ENCODE results near the gene G6PC3.

DNA sequence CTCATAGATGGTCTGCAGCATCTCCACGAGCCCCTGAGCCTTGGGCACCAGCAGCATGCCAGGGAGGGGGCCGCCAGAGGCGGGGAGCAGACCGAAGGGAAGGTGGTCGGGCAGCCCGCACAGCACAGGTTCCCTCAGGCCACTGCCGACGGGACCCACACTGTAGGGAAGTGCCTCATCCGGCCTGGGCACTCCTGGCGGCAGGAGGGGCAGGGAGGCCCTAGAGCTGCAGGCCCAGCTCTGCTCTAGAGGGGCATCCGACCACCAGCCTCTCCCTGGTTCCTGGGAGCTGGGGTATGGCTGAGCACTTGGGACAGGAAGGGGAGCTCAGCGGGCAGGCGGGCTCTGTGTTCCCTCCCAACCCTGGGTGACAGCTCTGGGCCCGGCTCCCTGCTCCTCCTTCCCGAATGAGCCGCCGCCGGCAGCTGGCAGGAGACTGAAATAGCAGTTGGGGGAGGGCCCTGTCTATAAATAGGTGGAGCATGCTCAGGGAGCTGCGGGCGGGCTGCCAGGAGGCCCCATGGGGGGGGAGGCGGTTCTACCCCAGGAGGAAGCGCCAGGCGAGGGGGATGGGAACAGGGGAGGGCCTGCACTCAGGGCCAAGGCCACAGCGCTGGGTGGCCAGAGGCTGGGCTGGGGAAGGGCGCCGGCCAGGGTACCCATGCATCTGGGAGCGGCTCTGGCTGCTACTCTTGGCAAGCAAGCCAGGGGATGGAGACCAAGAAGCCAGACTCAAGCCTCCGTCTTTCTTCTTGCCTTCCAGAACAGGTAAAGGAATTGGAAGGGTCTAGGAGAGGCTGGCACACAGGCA, 40.5 kb downstream of the G6PC3 start:
- TF ChIP-seq EZH2 (IDR thresholded peaks at IDR 0.05; ENCODE audit: borderline replicate concordance, low read depth, low read length, severe bottlenecking) = no peak
- no peak for TF ChIP-seq POLR2A (IDR thresholded peaks at IDR 0.05; ENCODE audit: low read depth, low read length)
- TF ChIP-seq MAX (IDR thresholded peaks at IDR 0.05; ENCODE audit: insufficient read depth, insufficient read length) = no peak
- TF ChIP-seq, protein P1, sequence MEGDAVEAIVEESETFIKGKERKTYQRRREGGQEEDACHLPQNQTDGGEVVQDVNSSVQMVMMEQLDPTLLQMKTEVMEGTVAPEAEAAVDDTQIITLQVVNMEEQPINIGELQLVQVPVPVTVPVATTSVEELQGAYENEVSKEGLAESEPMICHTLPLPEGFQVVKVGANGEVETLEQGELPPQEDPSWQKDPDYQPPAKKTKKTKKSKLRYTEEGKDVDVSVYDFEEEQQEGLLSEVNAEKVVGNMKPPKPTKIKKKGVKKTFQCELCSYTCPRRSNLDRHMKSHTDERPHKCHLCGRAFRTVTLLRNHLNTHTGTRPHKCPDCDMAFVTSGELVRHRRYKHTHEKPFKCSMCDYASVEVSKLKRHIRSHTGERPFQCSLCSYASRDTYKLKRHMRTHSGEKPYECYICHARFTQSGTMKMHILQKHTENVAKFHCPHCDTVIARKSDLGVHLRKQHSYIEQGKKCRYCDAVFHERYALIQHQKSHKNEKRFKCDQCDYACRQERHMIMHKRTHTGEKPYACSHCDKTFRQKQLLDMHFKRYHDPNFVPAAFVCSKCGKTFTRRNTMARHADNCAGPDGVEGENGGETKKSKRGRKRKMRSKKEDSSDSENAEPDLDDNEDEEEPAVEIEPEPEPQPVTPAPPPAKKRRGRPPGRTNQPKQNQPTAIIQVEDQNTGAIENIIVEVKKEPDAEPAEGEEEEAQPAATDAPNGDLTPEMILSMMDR (IDR thresholded peaks at IDR 0.05; ENCODE audit: extremely low read depth in 1 of 2, insufficient read depth in 1 of 2, low read depth in 1 of 2, low read length in 2 of 2) = no peak
- TF ChIP-seq POLR2AphosphoS5 (IDR thresholded peaks at IDR 0.05; ENCODE audit: insufficient read depth, low read depth, low read length) = peak; percentile 62
- TF ChIP-seq MYC (IDR thresholded peaks at IDR 0.05; ENCODE audit: low read depth, low read length) = no peak

All from endothelial cell of umbilical vein (primary cell).